GM12878 (cell line): ENCODE data around the gene SMPX.

Experiments used
- CEBPB ChIP-seq, 2 experiments: fragments of 150-350 bp in 1 of 2; IDR thresholded peaks; 2 replicates each; pipeline ENCODE4 v1.6.1; 2012 to 2014; ENCODE audit warnings: low read depth in 2 of 2, low read length in 2 of 2, borderline replicate concordance in 1 of 2, inconsistent platforms in 1 of 2
- MEF2A ChIP-seq: IDR thresholded peaks from 2 replicates; pipeline ENCODE4 v1.6.1; 2011; ENCODE audit warnings: low read depth, mild to moderate bottlenecking, low read length, moderate library complexity; ENCODE audit not compliant: insufficient read depth
- POLR2A ChIP-seq: IDR thresholded peaks from 2 replicates; pipeline ENCODE4 v1.6.1; 2011; ENCODE audit warnings: low read depth, mild to moderate bottlenecking, low read length
- SIN3A ChIP-seq: IDR thresholded peaks from 2 replicates; pipeline ENCODE4 v1.6.1; 2012; ENCODE audit warnings: low read depth, low read length, improper control_type of control experiment
- TF ChIP-seq, protein P1 (sequence below): IDR thresholded peaks from 2 replicates; pipeline ENCODE4 v1.6.1; 2012; ENCODE audit warnings: mild to moderate bottlenecking, low read depth, low read length

- no peak for TF ChIP-seq CEBPB (IDR thresholded peaks at IDR 0.05; ENCODE audit: borderline replicate concordance in 1 of 2, low read depth in 2 of 2, low read length in 2 of 2)
- no peak for TF ChIP-seq MEF2A
- TF ChIP-seq SIN3A = no peak
- TF ChIP-seq POLR2A = no peak
- TF ChIP-seq, protein P1, sequence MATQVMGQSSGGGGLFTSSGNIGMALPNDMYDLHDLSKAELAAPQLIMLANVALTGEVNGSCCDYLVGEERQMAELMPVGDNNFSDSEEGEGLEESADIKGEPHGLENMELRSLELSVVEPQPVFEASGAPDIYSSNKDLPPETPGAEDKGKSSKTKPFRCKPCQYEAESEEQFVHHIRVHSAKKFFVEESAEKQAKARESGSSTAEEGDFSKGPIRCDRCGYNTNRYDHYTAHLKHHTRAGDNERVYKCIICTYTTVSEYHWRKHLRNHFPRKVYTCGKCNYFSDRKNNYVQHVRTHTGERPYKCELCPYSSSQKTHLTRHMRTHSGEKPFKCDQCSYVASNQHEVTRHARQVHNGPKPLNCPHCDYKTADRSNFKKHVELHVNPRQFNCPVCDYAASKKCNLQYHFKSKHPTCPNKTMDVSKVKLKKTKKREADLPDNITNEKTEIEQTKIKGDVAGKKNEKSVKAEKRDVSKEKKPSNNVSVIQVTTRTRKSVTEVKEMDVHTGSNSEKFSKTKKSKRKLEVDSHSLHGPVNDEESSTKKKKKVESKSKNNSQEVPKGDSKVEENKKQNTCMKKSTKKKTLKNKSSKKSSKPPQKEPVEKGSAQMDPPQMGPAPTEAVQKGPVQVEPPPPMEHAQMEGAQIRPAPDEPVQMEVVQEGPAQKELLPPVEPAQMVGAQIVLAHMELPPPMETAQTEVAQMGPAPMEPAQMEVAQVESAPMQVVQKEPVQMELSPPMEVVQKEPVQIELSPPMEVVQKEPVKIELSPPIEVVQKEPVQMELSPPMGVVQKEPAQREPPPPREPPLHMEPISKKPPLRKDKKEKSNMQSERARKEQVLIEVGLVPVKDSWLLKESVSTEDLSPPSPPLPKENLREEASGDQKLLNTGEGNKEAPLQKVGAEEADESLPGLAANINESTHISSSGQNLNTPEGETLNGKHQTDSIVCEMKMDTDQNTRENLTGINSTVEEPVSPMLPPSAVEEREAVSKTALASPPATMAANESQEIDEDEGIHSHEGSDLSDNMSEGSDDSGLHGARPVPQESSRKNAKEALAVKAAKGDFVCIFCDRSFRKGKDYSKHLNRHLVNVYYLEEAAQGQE = no peak
Observed at GRCh38 chrX:21806691-21807090, 48.8 kb upstream of the SMPX start.
